ENCODE measurements around the gene CSNK2B. TPM values are rescaled to one million over a fixed set of nuclear protein-coding genes. Genes with fewer than 3 reads are reported as not detected.

CSNK2B gene
- total RNA-seq, 2 experiments from 2014 or later: 230 to 245 TPM

GRCh38 chr6:31680226-31681134, 14.6 kb downstream of the CSNK2B start, which contains the start of gene LY6G5C:
Gene LY6G5C, minus strand, starts transcription at chr6:31681067. Its CDS starts 694 bp downstream, at chr6:31680373.
- no peaks in the 10 kb centered on the region for H3K9me3 ChIP-seq (ENCODE audit: low read length)
- ChIA-PET CTCF (ENCODE audit: unreplicated experiment) (no interaction called here), POLR2A (interaction anchor here (1.0 kb wide), 1 partner anchor 58 kb away, joined by 3 read pairs; no protein-coding TSS in a partner anchor)
- no peak within 1 kb of the TSS for H3K27ac ChIP-seq (ENCODE audit: low read depth, low read length, poor library complexity, severe bottlenecking)
- DNase-seq (ENCODE audit: low spot score): peak; percentile 74
- peak within 1 kb of the TSS; percentile 33; the same call in 1 of the 2 replicates for H2AFZ ChIP-seq (ENCODE audit: low read length)
- H4K20me1 ChIP-seq (ENCODE audit: insufficient read depth, low read length): no peaks in the 10 kb centered on the region
- peak within 1 kb of the TSS; percentile 18 for H3K4me3 ChIP-seq (ENCODE audit: low read depth, low read length, poor library complexity, severe bottlenecking)
- H3K9me2 ChIP-seq (ENCODE audit: insufficient read depth, low read length): no peaks in the 10 kb centered on the region
- TF ChIP-seq CTCF (conservative IDR thresholded peaks at IDR 0.05; ENCODE audit: low read length) (peak; percentile 70), EZH2phosphoT487 (IDR thresholded peaks at IDR 0.05; ENCODE audit: borderline replicate concordance, low read depth, low read length) (no peak)
- peak within 1 kb of the TSS; percentile 56 for H3K4me2 ChIP-seq (ENCODE audit: low read length)
- H3K79me2 ChIP-seq (ENCODE audit: insufficient read depth, low read depth, low read length): no peaks in the 10 kb centered on the region
- BruUV-seq (replicated peaks): no TSS peak
- H3K36me3 ChIP-seq (ENCODE audit: insufficient read depth, low read length): no peaks in the 10 kb centered on the region
- intact Hi-C loops (cut with micrococcal nuclease; ENCODE audit: unreplicated experiment): loop anchor here (1.0 to 10.0 kb wide), 7 partner anchors 46 to 456 kb away; partner anchors contain the start of gene EHMT2
- H3K4me1 ChIP-seq (ENCODE audit: insufficient read depth, low read length, poor library complexity, severe bottlenecking): peaks cover 30% of the 10 kb centered on the region

- Histone ChIP-seq H4K20me1 (ENCODE audit: insufficient read depth, low read length) (no peaks in the 10 kb centered on the region), H3K4me3 (ENCODE audit: low read depth, low read length, poor library complexity, severe bottlenecking) (peak overlapping the region; percentile 18), H3K9me3 (ENCODE audit: low read length) (no peaks in the 10 kb centered on the region), H3K79me2 (ENCODE audit: insufficient read depth, low read depth, low read length) (no peaks in the 10 kb centered on the region), H2AFZ (ENCODE audit: low read length) (peak overlapping the region; percentile 33; the same call in 1 of the 2 replicates), H3K4me1 (ENCODE audit: insufficient read depth, low read length, poor library complexity, severe bottlenecking) (peaks cover 29% of the 10 kb centered on the region), H3K4me2 (ENCODE audit: low read length) (peak overlapping the region; percentile 56), H3K36me3 (ENCODE audit: insufficient read depth, low read length) (peaks cover 2% of the 10 kb centered on the region; the same call in 1 of the 2 replicates), H3K9me2 (ENCODE audit: insufficient read depth, low read length) (no peaks in the 10 kb centered on the region), H3K27ac (ENCODE audit: low read depth, low read length, poor library complexity, severe bottlenecking) (no peak overlapping the region)
- TF ChIP-seq CTCF (conservative IDR thresholded peaks at IDR 0.05; ENCODE audit: low read length) (no peak), EZH2phosphoT487 (IDR thresholded peaks at IDR 0.05; ENCODE audit: borderline replicate concordance, low read depth, low read length) (no peak)
- ChIA-PET CTCF (ENCODE audit: unreplicated experiment) (interaction anchor here (0.5 kb wide), 1 partner anchor 183 kb away, joined by 4 read pairs; no protein-coding TSS in a partner anchor), POLR2A (interaction anchor here (1.0 kb wide), 1 partner anchor 57 kb away, joined by 3 read pairs; no protein-coding TSS in a partner anchor)
- intact Hi-C loops (cut with micrococcal nuclease; ENCODE audit: unreplicated experiment): loop anchor here (2.0 to 10.0 kb wide), 3 partner anchors 46 to 456 kb away; partner anchors contain the start of gene EHMT2
- peak; percentile 25 for DNase-seq (ENCODE audit: low spot score)
- BruUV-seq (replicated peaks): no TSS peak
These were observed 15.3 kb downstream of the CSNK2B start for GRCh38 chr6:31681135-31681671.
